ENCODE measurements around the gene ATP6V1A. TPM values are rescaled to one million over a fixed set of nuclear protein-coding genes. Genes with fewer than 3 reads are reported as not detected.

Gene ATP6V1A
- 94.7 and 94.8 TPM in 2 replicates for total RNA-seq (2014; rRNA removed; shearing (Covaris generic))
- polyA plus RNA-seq (2015; cell fraction: cytosol; rRNA removed) = 49.2 and 66.7 TPM in 2 replicates
- polyA plus RNA-seq (2015; cell fraction: nucleus; rRNA removed) = 27.6 and 46.6 TPM in 2 replicates

- in situ Hi-C loops (cut with HindIII; ENCODE audit: low pct_unique_long_range_greater_than_20kb, low sequenced_read_pairs) = no loop called here
- DNase-seq (ENCODE audit: low read depth, low spot score) = peak; percentile 96
Measured at GRCh38 chr3:113746548-113747282, at the start of gene ATP6V1A. Gene ATP6V1A (plus strand): TSS chr3:113747035. CDS start chr3:113778754, 31,719 bp downstream.

- DNase-seq (ENCODE audit: low read depth, low spot score) = peak; percentile 11
- in situ Hi-C loops (cut with HindIII; ENCODE audit: low pct_unique_long_range_greater_than_20kb, low sequenced_read_pairs) = no loop called here
Measured at GRCh38 chr3:113697500-113698090, 49.2 kb upstream of the ATP6V1A start.

GRCh38 chr3:113698213-113698742 lies 48.6 kb upstream of the ATP6V1A start:
- no peak for DNase-seq (ENCODE audit: low read depth, low spot score)
- in situ Hi-C loops (cut with HindIII; ENCODE audit: low pct_unique_long_range_greater_than_20kb, low sequenced_read_pairs) = no loop called here

GRCh38 chr3:113698956-113699355 lies 47.9 kb upstream of the ATP6V1A start:
- no peak for DNase-seq (ENCODE audit: low read depth, low spot score)
- in situ Hi-C loops (cut with HindIII; ENCODE audit: low pct_unique_long_range_greater_than_20kb, low sequenced_read_pairs) = no loop called here

GRCh38 chr3:113707835-113708234 lies 39.0 kb upstream of the ATP6V1A start:
- in situ Hi-C loops (cut with HindIII; ENCODE audit: low pct_unique_long_range_greater_than_20kb, low sequenced_read_pairs) = no loop called here
- no peak for DNase-seq (ENCODE audit: low read depth, low spot score)

GRCh38 chr3:113712129-113712528 lies 34.7 kb upstream of the ATP6V1A start:
- in situ Hi-C loops (cut with HindIII; ENCODE audit: low pct_unique_long_range_greater_than_20kb, low sequenced_read_pairs) = no loop called here
- DNase-seq (ENCODE audit: low read depth, low spot score) = peak; percentile 93

- DNase-seq (ENCODE audit: low read depth, low spot score) = no peak
- in situ Hi-C loops (cut with HindIII; ENCODE audit: low pct_unique_long_range_greater_than_20kb, low sequenced_read_pairs) = no loop called here
Measured at GRCh38 chr3:113714702-113715101, 32.1 kb upstream of the ATP6V1A start.

GRCh38 chr3:113717308-113717707 lies 29.5 kb upstream of the ATP6V1A start:
- in situ Hi-C loops (cut with HindIII; ENCODE audit: low pct_unique_long_range_greater_than_20kb, low sequenced_read_pairs) = no loop called here
- DNase-seq (ENCODE audit: low read depth, low spot score) = no peak

GRCh38 chr3:113717818-113718217 lies 29.0 kb upstream of the ATP6V1A start:
- no peak for DNase-seq (ENCODE audit: low read depth, low spot score)
- in situ Hi-C loops (cut with HindIII; ENCODE audit: low pct_unique_long_range_greater_than_20kb, low sequenced_read_pairs) = no loop called here

GRCh38 chr3:113719294-113719693 lies 27.5 kb upstream of the ATP6V1A start:
- DNase-seq (ENCODE audit: low read depth, low spot score) = no peak
- in situ Hi-C loops (cut with HindIII; ENCODE audit: low pct_unique_long_range_greater_than_20kb, low sequenced_read_pairs) = no loop called here

GRCh38 chr3:113719758-113720157 lies 27.1 kb upstream of the ATP6V1A start:
- DNase-seq (ENCODE audit: low read depth, low spot score) = no peak
- in situ Hi-C loops (cut with HindIII; ENCODE audit: low pct_unique_long_range_greater_than_20kb, low sequenced_read_pairs) = no loop called here

GRCh38 chr3:113721636-113722035 lies 25.2 kb upstream of the ATP6V1A start:
- no peak for DNase-seq (ENCODE audit: low read depth, low spot score)
- in situ Hi-C loops (cut with HindIII; ENCODE audit: low pct_unique_long_range_greater_than_20kb, low sequenced_read_pairs) = no loop called here

GRCh38 chr3:113728661-113729060 lies 18.2 kb upstream of the ATP6V1A start:
- no peak for DNase-seq (ENCODE audit: low read depth, low spot score)
- in situ Hi-C loops (cut with HindIII; ENCODE audit: low pct_unique_long_range_greater_than_20kb, low sequenced_read_pairs) = no loop called here

- in situ Hi-C loops (cut with HindIII; ENCODE audit: low pct_unique_long_range_greater_than_20kb, low sequenced_read_pairs) = no loop called here
- no peak for DNase-seq (ENCODE audit: low read depth, low spot score)
Measured at GRCh38 chr3:113730550-113730949, 16.3 kb upstream of the ATP6V1A start.

- in situ Hi-C loops (cut with HindIII; ENCODE audit: low pct_unique_long_range_greater_than_20kb, low sequenced_read_pairs) = no loop called here
Measured at GRCh38 chr3:113731694-113732093, 15.1 kb upstream of the ATP6V1A start.

GRCh38 chr3:113736548-113737089 lies 10.2 kb upstream of the ATP6V1A start:
- peak; percentile 82 for DNase-seq (ENCODE audit: low read depth, low spot score)
- in situ Hi-C loops (cut with HindIII; ENCODE audit: low pct_unique_long_range_greater_than_20kb, low sequenced_read_pairs) = no loop called here

More at GRCh38 chr3:113731694-113732093, 15.1 kb upstream of the ATP6V1A start:
- no peak for DNase-seq (ENCODE audit: low read depth, low spot score)

- DNase-seq (ENCODE audit: low read depth, low spot score) = no peak
- in situ Hi-C loops (cut with HindIII; ENCODE audit: low pct_unique_long_range_greater_than_20kb, low sequenced_read_pairs) = no loop called here
Measured at GRCh38 chr3:113741086-113741485, 5.7 kb upstream of the ATP6V1A start.

GRCh38 chr3:113741620-113742019 lies 5.2 kb upstream of the ATP6V1A start:
- in situ Hi-C loops (cut with HindIII; ENCODE audit: low pct_unique_long_range_greater_than_20kb, low sequenced_read_pairs) = no loop called here
- DNase-seq (ENCODE audit: low read depth, low spot score) = no peak
